T-helper 2 cell treated with Interferon-gamma antibody and Interleukin-4, amounts not matched to agents 5 μg/mL and 100 μg/mL, for 36 hours (primary cell): Measurements from ENCODE around the gene MARCHF7.
"Not testable (repeated sequence)": the region's sequence is repeated elsewhere in the genome, so short reads cannot be mapped to it uniquely, and the experiment has no call there.

Source experiments
- DNase-seq: peaks from one replicate; pipeline ENCODE4 v3.0.0; 2021; ENCODE audit warnings: low spot score
- H3K27ac Mint-ChIP-seq: one replicate; pipeline ENCODE4 v1.8.0; 2021; ENCODE audit warnings: mild to moderate bottlenecking, mixed read lengths
- H3K27me3 Mint-ChIP-seq: one replicate; pipeline ENCODE4 v1.8.0; 2021; ENCODE audit warnings: low read depth, mixed read lengths
- H3K36me3 Mint-ChIP-seq: one replicate; pipeline ENCODE4 v1.8.0; 2021; ENCODE audit warnings: low read depth, mixed read lengths
- H3K4me1 Mint-ChIP-seq: one replicate; pipeline ENCODE4 v1.8.0; 2021; ENCODE audit warnings: low read depth, mixed read lengths
- H3K4me3 Mint-ChIP-seq: one replicate; pipeline ENCODE4 v1.8.0; 2022; ENCODE audit warnings: mild to moderate bottlenecking, moderate library complexity, mixed read lengths
- H3K9me3 Mint-ChIP-seq: one replicate; pipeline ENCODE4 v1.8.0; 2021; ENCODE audit warnings: mixed read lengths

MARCHF7 gene

DNA sequence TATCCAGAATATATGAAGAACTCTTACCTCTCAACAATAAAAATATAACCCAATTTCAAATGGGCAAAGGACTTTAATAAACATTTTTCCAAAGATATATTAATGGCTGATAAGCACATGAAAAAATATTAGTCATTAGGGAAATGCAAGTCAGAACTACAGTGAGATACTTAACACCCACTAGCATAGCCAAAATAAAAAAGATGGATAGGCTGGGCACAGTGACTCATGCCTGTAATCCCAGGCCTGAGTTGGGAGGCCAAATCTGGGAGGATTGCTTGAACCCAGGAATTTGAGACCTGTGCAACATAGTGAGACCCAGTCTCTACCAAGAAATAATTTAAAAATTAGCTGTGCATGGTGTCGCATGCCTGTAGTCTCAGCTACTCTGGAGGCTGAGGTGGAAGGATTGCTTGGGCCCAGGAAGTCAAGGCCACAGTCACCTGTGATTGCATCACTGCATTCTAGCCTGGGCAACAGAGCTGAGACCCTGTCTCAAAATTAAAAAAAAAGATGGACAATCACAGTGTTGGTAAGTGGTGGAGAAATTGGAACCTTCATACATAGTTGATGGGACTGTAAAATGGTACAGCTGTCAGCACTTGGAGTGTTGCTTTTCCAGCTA is 25.1 kb downstream of the MARCHF7 start:
- Mint-ChIP-seq H3K27me3 (no peaks in the 10 kb centered on the region), H3K4me1 (peaks cover 23% of the 10 kb centered on the region), H3K4me3 (no peak overlapping the region), H3K27ac (no peak overlapping the region), H3K9me3 (peaks cover 3% of the 10 kb centered on the region), H3K36me3 (peaks cover 59% of the 10 kb centered on the region)
- no peak for DNase-seq

DNA sequence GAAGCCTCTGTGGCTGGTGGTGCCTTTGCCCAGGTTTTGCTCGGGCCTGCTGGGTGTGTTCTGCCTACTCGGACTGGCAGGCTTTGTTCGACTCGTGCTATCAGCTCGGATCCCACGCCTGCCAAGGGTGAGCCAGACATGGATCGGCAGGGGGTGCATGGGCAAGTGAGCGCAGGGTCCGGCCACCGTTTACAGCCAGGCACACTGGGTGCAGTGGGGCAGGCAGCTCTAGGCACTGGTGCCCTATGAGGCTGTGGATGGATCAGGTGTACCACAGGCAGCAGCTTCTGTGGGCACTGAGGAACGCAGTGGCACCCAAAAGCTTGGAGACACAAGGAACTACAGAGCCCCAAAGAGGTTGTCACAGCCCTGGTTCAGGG is 25.6 kb downstream of the MARCHF7 start:
- peaks cover 23% of the 10 kb centered on the region for H3K4me1 Mint-ChIP-seq

DNA sequence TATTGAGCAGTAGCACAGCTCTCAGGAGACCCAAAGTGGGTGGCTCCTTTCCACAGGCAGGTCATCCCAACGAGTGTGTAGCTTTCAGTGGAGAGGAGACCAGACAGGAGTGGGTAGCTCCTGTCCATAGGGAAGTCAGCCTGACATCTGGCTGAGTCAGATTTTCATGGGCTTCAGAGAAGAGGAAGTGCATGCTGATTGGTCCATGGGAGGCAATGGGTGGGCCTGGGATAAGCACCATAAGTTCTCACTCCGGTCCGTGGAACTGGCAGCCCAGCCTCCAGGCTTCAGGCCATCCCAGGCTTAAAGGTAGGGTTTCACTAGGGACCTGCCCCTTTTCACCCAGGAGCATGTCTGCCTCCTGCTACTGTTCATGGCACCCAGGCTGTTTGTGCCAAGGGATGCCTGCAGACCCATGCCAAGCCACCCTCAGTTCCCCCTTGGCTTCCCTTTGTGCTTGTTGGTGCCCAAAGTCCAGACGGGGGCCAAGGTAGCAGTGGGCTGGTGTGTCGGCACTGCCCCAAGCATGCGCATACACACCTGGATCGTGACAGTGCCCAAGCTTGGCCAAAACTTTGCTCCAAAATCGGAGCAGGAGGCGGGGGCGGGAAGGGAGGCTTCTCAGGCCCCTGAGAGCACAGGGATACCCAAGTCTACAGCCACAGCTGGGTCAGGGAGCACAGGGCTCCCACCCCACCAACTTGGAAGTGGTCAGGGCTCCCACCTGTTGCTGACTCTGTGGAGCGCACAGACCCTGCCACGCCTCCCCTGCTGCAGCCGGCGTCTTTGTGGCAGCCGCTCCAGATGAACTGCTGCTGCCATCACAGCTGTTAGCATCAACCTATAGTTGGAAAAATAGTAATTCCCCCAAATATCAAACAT is 26.4 kb downstream of the MARCHF7 start:
- Mint-ChIP-seq H3K4me1 (peaks cover 25% of the 10 kb centered on the region), H3K27ac (no peak overlapping the region), H3K4me3 (no peak overlapping the region), H3K27me3 (no peaks in the 10 kb centered on the region), H3K9me3 (peaks cover 3% of the 10 kb centered on the region), H3K36me3 (peaks cover 64% of the 10 kb centered on the region)
- DNase-seq, result no peak

More for the DNA sequence above, 25.6 kb downstream of the MARCHF7 start:
- Mint-ChIP-seq H3K27ac (no peak overlapping the region), H3K9me3 (peaks cover 3% of the 10 kb centered on the region), H3K36me3 (peaks cover 61% of the 10 kb centered on the region), H3K4me3 (no peak overlapping the region), H3K27me3 (no peaks in the 10 kb centered on the region)
- DNase-seq, result no peak

DNA sequence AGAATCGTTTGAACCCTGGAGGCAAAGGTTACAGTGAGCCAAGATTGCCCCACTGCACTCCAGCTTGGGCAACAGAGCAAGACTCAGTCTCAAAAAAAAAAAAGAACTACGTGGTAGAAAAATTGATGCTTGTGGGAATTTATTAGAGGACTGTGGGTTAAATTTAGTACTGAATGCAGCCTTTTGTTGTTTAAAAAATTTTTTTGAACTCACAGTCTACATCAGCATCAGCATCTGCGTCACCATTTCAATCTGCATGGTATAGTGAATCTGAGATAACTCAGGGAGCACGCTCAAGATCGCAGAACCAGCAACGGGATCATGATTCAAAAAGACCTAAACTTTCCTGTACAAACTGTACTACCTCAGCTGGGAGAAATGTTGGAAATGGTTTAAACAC is 30.5 kb downstream of the MARCHF7 start:
- H3K27me3 Mint-ChIP-seq, result no peaks in the 10 kb centered on the region
- peaks cover 59% of the 10 kb centered on the region for H3K36me3 Mint-ChIP-seq
- H3K27ac Mint-ChIP-seq, result no peak overlapping the region
- no peak overlapping the region for H3K4me3 Mint-ChIP-seq
- peaks cover 16% of the 10 kb centered on the region for H3K4me1 Mint-ChIP-seq
- no peaks in the 10 kb centered on the region for H3K9me3 Mint-ChIP-seq
- no peak for DNase-seq

DNA sequence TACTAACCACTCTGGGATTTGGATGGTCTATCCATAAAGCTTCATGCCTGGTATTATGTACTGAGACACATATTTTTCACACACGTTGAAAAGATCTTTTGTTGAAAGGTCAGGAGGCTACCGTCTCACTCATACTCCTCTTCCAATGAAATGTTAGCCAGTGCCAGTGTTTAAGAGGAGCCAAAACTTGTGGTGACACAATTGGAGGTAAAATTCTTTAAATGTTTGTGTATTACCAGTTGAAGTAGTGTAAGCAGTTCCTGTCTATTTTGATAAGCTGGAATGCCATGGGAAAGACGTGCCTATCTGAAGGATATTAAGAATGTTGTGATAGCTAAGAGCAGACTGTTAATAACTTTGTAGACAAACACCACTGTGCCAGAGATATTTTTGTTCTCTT is 32.1 kb downstream of the MARCHF7 start:
- H3K36me3 Mint-ChIP-seq, result peaks cover 58% of the 10 kb centered on the region
- H3K27ac Mint-ChIP-seq, result no peak overlapping the region
- no peaks in the 10 kb centered on the region for H3K27me3 Mint-ChIP-seq
- no peak for DNase-seq
- H3K4me3 Mint-ChIP-seq, result no peak overlapping the region
- no peaks in the 10 kb centered on the region for H3K9me3 Mint-ChIP-seq
- peaks cover 14% of the 10 kb centered on the region for H3K4me1 Mint-ChIP-seq

DNA sequence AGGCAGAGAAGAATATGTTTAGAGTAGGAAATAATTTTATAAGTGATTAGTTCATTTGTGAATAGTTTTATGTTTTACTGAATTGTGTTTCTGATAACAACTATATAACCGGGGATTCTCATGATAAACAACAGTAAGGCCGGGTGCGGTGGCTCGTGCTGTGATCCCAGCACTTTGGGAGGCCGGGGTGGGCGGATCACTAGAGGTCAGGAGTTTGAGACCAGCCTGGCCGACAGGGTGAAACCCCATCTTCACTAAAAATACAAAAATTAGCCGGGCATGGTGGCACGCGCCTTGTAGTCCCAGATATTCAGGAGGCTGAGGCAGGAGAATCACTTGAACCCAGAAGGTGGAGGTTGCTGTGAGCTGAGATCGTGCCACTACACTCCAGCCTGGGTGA is 32.9 kb downstream of the MARCHF7 start:
- H3K4me3 Mint-ChIP-seq, DNase-seq, H3K9me3 Mint-ChIP-seq, H3K27ac Mint-ChIP-seq, H3K27me3 Mint-ChIP-seq, H3K4me1 Mint-ChIP-seq: not testable (repeated sequence)
- peaks cover 56% of the 10 kb centered on the region for H3K36me3 Mint-ChIP-seq

DNA sequence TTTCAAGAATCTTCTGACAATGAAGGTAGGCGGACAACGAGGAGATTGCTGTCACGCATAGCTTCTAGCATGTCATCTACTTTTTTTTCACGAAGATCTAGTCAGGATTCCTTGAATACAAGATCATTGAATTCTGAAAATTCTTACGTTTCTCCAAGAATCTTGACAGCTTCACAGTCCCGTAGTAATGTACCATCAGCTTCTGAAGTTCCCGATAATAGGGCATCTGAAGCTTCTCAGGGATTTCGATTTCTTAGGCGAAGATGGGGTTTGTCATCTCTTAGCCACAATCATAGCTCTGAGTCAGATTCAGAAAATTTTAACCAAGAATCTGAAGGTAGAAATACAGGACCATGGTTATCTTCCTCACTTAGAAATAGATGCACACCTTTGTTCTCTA is 35.8 kb downstream of the MARCHF7 start:
- H3K36me3 Mint-ChIP-seq, result peaks cover 61% of the 10 kb centered on the region
- H3K27ac Mint-ChIP-seq, result no peak overlapping the region
- peaks cover 12% of the 10 kb centered on the region for H3K4me1 Mint-ChIP-seq

DNA sequence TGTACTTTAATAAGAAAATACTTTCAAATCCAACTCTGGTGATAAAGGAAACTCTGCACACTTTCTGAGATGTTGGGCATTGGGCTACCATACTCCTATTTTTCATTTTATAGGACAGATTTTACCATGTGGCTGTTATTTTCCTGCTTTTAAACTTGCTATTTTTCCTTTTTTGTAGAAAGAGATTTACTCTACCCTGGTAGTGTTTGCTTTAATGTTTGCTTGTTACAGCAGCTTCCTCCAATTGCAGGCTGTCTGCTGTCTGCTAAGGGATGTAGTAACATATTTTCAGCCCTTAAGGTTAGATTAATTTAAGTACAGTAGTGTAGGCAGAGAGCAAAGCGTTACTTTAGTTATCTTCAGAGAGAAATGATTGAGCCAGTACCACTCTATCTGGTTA is 38.6 kb downstream of the MARCHF7 start:
- H3K36me3 Mint-ChIP-seq, result peaks cover 44% of the 10 kb centered on the region
- no peak overlapping the region for H3K4me3 Mint-ChIP-seq

More for the DNA sequence above, 35.8 kb downstream of the MARCHF7 start:
- H3K4me3 Mint-ChIP-seq, result no peak overlapping the region
- H3K9me3 Mint-ChIP-seq, result no peaks in the 10 kb centered on the region
- no peak for DNase-seq
- no peaks in the 10 kb centered on the region for H3K27me3 Mint-ChIP-seq

DNA sequence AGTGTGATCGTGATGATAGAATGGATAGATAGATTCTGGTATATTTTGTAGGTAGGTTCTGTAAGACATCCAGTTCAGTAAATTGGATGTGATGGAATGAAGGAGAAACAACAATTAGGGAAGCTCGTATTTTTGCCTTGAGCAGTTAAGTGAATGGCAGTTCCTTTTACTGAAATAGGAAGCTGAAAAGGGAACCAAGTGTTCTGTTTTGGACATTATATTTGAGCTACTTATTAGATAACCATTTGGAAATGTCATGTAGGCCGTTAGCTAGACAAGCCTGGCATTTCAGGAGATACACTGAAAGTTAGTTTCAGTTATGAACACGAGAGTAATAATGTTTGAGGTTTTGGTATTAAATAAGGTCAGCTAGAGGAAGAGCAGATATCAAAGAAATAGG is 41.5 kb downstream of the MARCHF7 start:
- Mint-ChIP-seq H3K27ac (no peak overlapping the region), H3K36me3 (peaks cover 34% of the 10 kb centered on the region), H3K27me3 (no peaks in the 10 kb centered on the region), H3K4me1 (peaks cover 9% of the 10 kb centered on the region), H3K9me3 (no peaks in the 10 kb centered on the region), H3K4me3 (no peak overlapping the region)
- DNase-seq, result no peak

More for the DNA sequence above, 38.6 kb downstream of the MARCHF7 start:
- no peak for DNase-seq
- H3K27me3 Mint-ChIP-seq, result no peaks in the 10 kb centered on the region
- no peaks in the 10 kb centered on the region for H3K9me3 Mint-ChIP-seq
- no peak overlapping the region for H3K27ac Mint-ChIP-seq
- peaks cover 9% of the 10 kb centered on the region for H3K4me1 Mint-ChIP-seq

DNA sequence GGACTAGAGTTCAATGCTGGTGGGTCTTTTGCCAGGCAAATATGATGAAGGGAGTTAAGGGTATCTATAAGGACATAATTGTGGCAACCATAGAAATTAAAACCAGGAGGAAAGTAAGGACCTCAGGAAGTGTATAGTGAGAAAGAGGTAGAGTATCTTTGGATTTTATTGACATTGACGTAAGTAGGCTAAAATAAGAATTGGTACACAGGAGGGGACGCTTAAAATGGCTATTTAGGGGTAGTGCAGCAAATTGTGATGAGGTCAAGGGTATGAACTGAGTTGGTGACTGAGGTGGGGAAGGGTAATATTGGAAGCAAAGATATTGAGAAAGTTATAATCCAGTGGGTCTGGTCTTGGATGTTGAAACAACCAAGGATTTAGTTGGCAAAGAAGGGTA is 42.7 kb downstream of the MARCHF7 start:
- Mint-ChIP-seq H3K36me3 (peaks cover 35% of the 10 kb centered on the region), H3K9me3 (no peaks in the 10 kb centered on the region), H3K4me1 (peaks cover 9% of the 10 kb centered on the region), H3K4me3 (no peak overlapping the region), H3K27me3 (no peaks in the 10 kb centered on the region), H3K27ac (no peak overlapping the region)
- DNase-seq, result no peak

DNA sequence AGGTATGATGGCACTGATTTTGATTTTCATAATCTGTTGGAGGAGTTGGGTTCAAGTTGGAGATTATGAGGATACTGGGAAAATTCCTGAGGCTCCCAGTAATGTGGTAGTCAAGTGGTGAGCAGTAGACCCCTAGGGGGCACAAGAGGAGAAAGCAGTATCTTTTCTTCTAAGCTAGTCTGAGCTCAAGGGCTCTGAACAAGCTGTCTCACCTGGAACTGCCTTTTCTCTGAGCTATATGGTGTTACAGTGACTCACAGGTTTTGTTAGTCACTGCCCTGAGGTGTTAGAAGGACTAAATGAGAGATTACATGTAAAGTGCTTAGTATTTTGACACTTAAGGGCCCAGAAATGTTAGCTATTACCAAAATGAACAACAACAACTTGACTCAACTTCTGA is 43.5 kb downstream of the MARCHF7 start:
- H3K36me3 Mint-ChIP-seq, result peaks cover 41% of the 10 kb centered on the region
- H3K27ac Mint-ChIP-seq, result no peak overlapping the region
- no peak for DNase-seq
- H3K4me3 Mint-ChIP-seq, result no peak overlapping the region
- no peaks in the 10 kb centered on the region for H3K27me3 Mint-ChIP-seq
- H3K4me1 Mint-ChIP-seq, result peaks cover 9% of the 10 kb centered on the region
- no peaks in the 10 kb centered on the region for H3K9me3 Mint-ChIP-seq

DNA sequence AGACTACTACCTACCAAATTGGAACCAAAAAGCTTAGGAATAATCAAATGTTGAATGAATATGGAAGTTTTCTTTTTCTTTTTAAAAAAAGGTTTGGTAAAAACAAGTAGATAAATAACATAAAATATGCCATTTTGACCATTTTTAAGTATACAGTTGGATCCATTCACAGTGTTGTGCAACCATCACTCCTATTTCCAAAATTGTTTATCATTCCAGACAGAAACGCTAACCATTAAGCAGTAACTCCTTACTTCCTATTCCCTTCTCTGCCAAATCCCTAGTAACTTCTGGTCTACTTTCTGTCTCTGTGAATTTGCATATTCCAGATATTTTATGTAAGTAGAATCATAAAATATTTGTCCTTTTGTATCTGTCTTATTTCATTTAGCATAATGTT is 45.9 kb downstream of the MARCHF7 start:
- H3K4me3 Mint-ChIP-seq, result no peak overlapping the region
- no peaks in the 10 kb centered on the region for H3K9me3 Mint-ChIP-seq
- no peak for DNase-seq
- H3K27me3 Mint-ChIP-seq, result no peaks in the 10 kb centered on the region
- no peaks in the 10 kb centered on the region for H3K4me1 Mint-ChIP-seq
- H3K36me3 Mint-ChIP-seq, result peaks cover 32% of the 10 kb centered on the region
- H3K27ac Mint-ChIP-seq, result no peak overlapping the region

DNA sequence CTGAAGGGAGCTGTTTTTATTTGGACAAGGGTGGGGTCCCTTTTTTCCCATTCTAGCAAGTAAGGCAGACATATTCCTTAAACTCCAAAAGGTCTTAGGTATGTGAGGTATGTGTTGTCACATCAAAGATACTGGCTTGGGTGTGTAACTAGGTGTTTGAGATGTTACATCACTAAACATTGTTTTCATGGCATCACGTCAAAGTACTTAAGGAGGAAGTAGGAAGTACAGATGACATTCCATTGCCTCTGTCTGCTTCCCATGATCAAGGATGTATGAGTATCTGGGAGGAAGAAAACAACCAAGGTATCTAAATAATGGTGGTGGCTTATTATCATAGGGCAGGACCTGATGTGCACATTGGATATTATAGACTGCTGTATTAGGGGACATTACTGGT is 46.4 kb downstream of the MARCHF7 start:
- no peak overlapping the region for H3K4me3 Mint-ChIP-seq
- no peaks in the 10 kb centered on the region for H3K27me3 Mint-ChIP-seq
- peaks cover 35% of the 10 kb centered on the region for H3K36me3 Mint-ChIP-seq
- H3K9me3 Mint-ChIP-seq, result no peaks in the 10 kb centered on the region
- no peaks in the 10 kb centered on the region for H3K4me1 Mint-ChIP-seq
- H3K27ac Mint-ChIP-seq, result no peak overlapping the region
- DNase-seq, result no peak

DNA sequence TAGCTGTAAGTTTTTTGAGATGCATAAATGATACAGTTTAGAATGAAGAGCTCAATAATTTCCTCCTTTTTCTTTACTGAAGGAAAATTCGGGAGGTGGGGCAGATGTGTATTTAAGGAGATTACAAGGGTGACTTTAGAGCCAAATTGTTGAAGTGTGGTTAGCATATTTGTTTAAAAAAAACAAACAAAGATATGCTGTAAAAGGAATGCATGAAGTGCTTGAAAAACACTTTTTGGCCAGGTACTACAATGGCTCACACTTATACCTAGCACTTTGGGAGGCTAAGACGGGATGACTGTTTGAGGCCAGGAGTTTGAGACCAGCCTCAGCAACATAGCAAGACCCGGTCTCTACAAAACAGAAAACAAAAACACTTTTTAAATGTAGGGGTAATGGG is 47.3 kb downstream of the MARCHF7 start:
- DNase-seq, result no peak
- no peaks in the 10 kb centered on the region for H3K9me3 Mint-ChIP-seq
- H3K27me3 Mint-ChIP-seq, result no peaks in the 10 kb centered on the region
- H3K4me3 Mint-ChIP-seq, result no peak overlapping the region
- H3K27ac Mint-ChIP-seq, result no peak overlapping the region
- H3K4me1 Mint-ChIP-seq, result no peaks in the 10 kb centered on the region
- peaks cover 38% of the 10 kb centered on the region for H3K36me3 Mint-ChIP-seq
